Prostate gland (tissue), 2 donors: ENCODE results near the gene GNAS-AS1. TPM values are rescaled to one million over a fixed set of nuclear protein-coding genes. Genes with fewer than 3 reads are reported as not detected.

ENCODE experiments used
- DNase-seq: peaks from one replicate; pipeline ENCODE4 v3.0.0-alpha.2; 2019; ENCODE audit warnings: low spot score
- H3K27ac ChIP-seq, 2 donors: fragments of 200-600 bp; sonication (generic); 2 replicates each; pipeline ENCODE4 v1.5.1; 2017 to 2019
- H3K27me3 ChIP-seq: fragments of 200-600 bp; sonication (generic); replicated peaks from 2 replicates; pipeline ENCODE4 v1.5.1; 2019; ENCODE audit not compliant: insufficient read depth
- H3K36me3 ChIP-seq, 2 donors: fragments of 200-600 bp; sonication (generic); 1 replicate in 1 of 2; 2 replicates in 1 of 2; pipeline versions ENCODE4 v1.5.1 to v1.8.1; 2017 to 2019
- H3K4me1 ChIP-seq: fragments of 200-600 bp; sonication (generic); replicated peaks from 2 replicates; pipeline ENCODE4 v1.5.1; 2019
- H3K4me3 ChIP-seq, 2 donors: fragments of 200-600 bp; sonication (generic); 2 replicates each; pipeline ENCODE4 v1.5.1; 2017 to 2019
- H3K9me3 ChIP-seq: fragments of 200-600 bp; sonication (generic); 2 replicates; pipeline ENCODE4 v1.5.1; 2017
- POLR2A ChIP-seq: fragments of 450-650 bp; IDR thresholded peaks from one replicate; pipeline ENCODE4 v1.6.1; 2016; ENCODE audit warnings: antibody characterized with exemption, mild to moderate bottlenecking
- POLR2AphosphoS5 ChIP-seq: sonication (generic); formaldehyde crosslinking; IDR thresholded peaks from one replicate; pipeline ENCODE4 v1.6.1; 2017; ENCODE audit warnings: antibody characterized with exemption
- WGBS: methylation state at CpG from one replicate; pipeline ENCODE4 v1.1.5; 2018; 5-methylcytosine and 5-hydroxymethylcytosine counted together
- intact Hi-C: fragments of 100-400 bp; cut with DNase I; formaldehyde crosslinking; loops from one replicate; pipeline ENCODE4 v1.14.2; 2022
- total RNA-seq, 2 donors: library from RNA; depleted of rRNA; stranded (reverse); fragments of >200 nt; gene quantifications; one replicate each; pipeline ENCODE4 v1.1.0, GENCODE V29; 2016
- TF ChIP-seq, protein P1 (sequence below), 4 experiments: fragments of 200-600 bp in 2 of 4; fragments of 450-650 bp in 2 of 4; sonication (generic) in 2 of 4; IDR thresholded peaks; 1 replicate in 3 of 4; 2 replicates in 1 of 4; pipeline ENCODE4 v1.5.1; 2016 to 2019; ENCODE audit warnings: antibody characterized with exemption in 4 of 4, mild to moderate bottlenecking in 2 of 4, moderate library complexity in 2 of 4

Gene GNAS-AS1
- total RNA-seq, 2 donors from 2014 or later: 0.50 to 1.8 TPM

DNA sequence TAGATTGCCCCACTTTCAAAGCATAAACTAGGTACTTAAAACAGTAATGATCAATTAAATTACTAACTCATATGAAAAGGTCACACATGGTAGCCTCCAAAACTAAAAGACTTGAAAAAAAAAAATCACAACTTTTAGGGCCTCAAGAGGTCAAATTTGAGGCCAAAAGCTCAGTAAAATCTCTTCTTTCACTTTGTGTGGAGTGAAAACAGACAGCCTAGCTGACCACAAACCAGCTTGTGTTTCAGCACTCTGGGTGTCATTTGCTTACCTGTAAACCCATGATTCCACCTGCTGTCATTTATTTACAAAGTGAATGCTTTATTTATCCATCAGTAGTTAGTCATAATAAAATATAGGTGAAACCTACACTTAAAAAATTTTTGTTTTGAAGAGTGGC, 35.8 kb upstream of the GNAS-AS1 start:
- H3K36me3 ChIP-seq: no peaks in the 10 kb centered on the region
- TF ChIP-seq, protein P1, sequence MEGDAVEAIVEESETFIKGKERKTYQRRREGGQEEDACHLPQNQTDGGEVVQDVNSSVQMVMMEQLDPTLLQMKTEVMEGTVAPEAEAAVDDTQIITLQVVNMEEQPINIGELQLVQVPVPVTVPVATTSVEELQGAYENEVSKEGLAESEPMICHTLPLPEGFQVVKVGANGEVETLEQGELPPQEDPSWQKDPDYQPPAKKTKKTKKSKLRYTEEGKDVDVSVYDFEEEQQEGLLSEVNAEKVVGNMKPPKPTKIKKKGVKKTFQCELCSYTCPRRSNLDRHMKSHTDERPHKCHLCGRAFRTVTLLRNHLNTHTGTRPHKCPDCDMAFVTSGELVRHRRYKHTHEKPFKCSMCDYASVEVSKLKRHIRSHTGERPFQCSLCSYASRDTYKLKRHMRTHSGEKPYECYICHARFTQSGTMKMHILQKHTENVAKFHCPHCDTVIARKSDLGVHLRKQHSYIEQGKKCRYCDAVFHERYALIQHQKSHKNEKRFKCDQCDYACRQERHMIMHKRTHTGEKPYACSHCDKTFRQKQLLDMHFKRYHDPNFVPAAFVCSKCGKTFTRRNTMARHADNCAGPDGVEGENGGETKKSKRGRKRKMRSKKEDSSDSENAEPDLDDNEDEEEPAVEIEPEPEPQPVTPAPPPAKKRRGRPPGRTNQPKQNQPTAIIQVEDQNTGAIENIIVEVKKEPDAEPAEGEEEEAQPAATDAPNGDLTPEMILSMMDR (IDR thresholded peaks at IDR 0.05): no peak
- TF ChIP-seq POLR2A (no peak), POLR2AphosphoS5 (no peak)
- H3K4me1 ChIP-seq: no peaks in the 10 kb centered on the region
- no peak overlapping the region for H3K27ac ChIP-seq
- H3K4me3 ChIP-seq: no peak overlapping the region
- intact Hi-C loops: no loop called here
- DNase-seq: no peak
- H3K27me3 ChIP-seq: no peaks in the 10 kb centered on the region
- no peaks in the 10 kb centered on the region for H3K9me3 ChIP-seq

GRCh38 chr20:58884966-58885365, 34.3 kb upstream of the GNAS-AS1 start:
- no peak for DNase-seq
- no peaks in the 10 kb centered on the region for H3K36me3 ChIP-seq
- H3K27me3 ChIP-seq: no peaks in the 10 kb centered on the region
- no peak overlapping the region for H3K27ac ChIP-seq
- no peaks in the 10 kb centered on the region for H3K4me1 ChIP-seq
- intact Hi-C loops: no loop called here
- no peak overlapping the region for H3K4me3 ChIP-seq
- WGBS: 80% methylated on average over 3 of the region's 3 CpGs
- no peaks in the 10 kb centered on the region for H3K9me3 ChIP-seq
- TF ChIP-seq, protein P1 (IDR thresholded peaks at IDR 0.05): no peak
- no peak for TF ChIP-seq POLR2AphosphoS5
- TF ChIP-seq POLR2A: no peak

GRCh38 chr20:58883241-58883691, 32.6 kb upstream of the GNAS-AS1 start:
- 29% methylated on average over 9 of the region's 9 CpGs for WGBS
- no peaks in the 10 kb centered on the region for H3K27me3 ChIP-seq
- no peak overlapping the region for H3K4me3 ChIP-seq
- no peaks in the 10 kb centered on the region for H3K9me3 ChIP-seq
- intact Hi-C loops: no loop called here
- no peaks in the 10 kb centered on the region for H3K4me1 ChIP-seq
- TF ChIP-seq, protein P1 (IDR thresholded peaks at IDR 0.05): no peak
- no peak for TF ChIP-seq POLR2A
- no peak for TF ChIP-seq POLR2AphosphoS5
- no peak for DNase-seq
- no peak overlapping the region for H3K27ac ChIP-seq
- H3K36me3 ChIP-seq: no peaks in the 10 kb centered on the region

DNA sequence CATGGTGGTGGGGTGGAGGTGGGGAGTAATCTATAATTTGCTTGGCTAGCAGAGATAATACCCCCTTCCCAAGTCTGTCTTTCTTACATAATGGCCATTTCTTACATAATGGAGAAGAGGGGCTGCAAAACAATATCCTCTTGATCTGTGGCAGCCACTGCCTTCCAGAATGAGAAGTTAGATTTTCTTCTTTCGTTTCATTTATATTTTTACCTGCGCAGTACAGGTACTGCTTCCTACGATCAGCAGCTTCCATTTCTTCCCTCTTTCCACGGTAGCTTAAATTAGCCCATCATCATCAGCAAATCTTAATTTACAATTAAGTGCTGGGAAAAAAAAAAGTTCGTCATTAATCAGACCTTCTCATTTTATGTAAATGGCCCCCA, 32.0 kb upstream of the GNAS-AS1 start:
- intact Hi-C loops: no loop called here
- H3K4me1 ChIP-seq: no peaks in the 10 kb centered on the region
- no peaks in the 10 kb centered on the region for H3K36me3 ChIP-seq
- TF ChIP-seq, protein P1 (IDR thresholded peaks at IDR 0.05): no peak
- no peak for TF ChIP-seq POLR2A
- no peak for TF ChIP-seq POLR2AphosphoS5
- WGBS: 67% methylated on average over 5 of the region's 5 CpGs
- H3K27me3 ChIP-seq: no peaks in the 10 kb centered on the region
- H3K9me3 ChIP-seq: no peaks in the 10 kb centered on the region
- no peak overlapping the region for H3K27ac ChIP-seq
- no peak for DNase-seq
- H3K4me3 ChIP-seq: no peak overlapping the region

DNA sequence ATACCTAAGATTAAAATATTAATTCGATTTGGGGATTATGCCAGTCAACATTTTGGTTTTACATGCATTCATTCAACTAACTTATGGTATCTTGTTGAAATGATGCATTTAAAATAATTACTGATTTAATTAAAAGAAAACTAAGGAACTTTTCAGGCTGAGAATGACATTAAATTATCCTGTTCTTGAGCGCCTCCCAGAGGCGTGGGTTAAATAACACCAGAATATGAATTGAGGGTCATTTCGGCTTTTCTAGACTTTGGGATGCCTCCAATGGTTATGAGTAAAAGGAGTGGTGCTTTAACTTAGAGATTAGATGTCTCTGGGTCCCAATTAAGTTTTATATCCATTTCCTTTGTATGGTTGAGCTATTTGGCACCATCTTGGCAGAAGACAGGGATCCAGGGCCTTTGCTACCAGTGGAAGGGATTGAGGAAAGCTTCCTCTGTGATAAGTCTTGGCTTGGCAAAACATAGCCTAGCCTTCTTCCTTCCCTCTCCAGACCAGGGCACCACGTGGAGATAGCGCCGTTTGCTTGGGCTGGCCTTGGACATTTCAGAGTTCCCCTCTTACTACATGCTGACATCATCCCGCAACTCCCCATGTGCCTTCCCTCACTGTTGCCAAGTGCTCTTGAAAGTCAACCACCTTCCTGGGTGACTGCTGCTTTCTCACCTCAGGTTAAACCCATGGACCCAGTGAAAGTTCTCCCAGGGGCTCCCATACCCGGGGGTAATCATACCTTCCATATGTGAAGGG, 30.5 kb upstream of the GNAS-AS1 start:
- TF ChIP-seq POLR2A (no peak), POLR2AphosphoS5 (no peak)
- TF ChIP-seq, protein P1 (IDR thresholded peaks at IDR 0.05): no peak
- H3K36me3 ChIP-seq: no peaks in the 10 kb centered on the region
- H3K4me3 ChIP-seq: no peak overlapping the region
- intact Hi-C loops: no loop called here
- WGBS: 93% methylated on average over 9 of the region's 9 CpGs
- H3K4me1 ChIP-seq: no peaks in the 10 kb centered on the region
- no peaks in the 10 kb centered on the region for H3K9me3 ChIP-seq
- no peak overlapping the region for H3K27ac ChIP-seq
- no peak for DNase-seq
- H3K27me3 ChIP-seq: no peaks in the 10 kb centered on the region
